Testis (tissue), 2 donors: ENCODE data around the gene TRIM29.

ENCODE experiments used
- CTCF ChIP-seq, 3 experiments: fragments of 450-650 bp in 2 of 3; fragments of 200-600 bp in 1 of 3; sonication (generic) in 1 of 3; IDR thresholded peaks; one replicate each; pipeline ENCODE4 v1.5.1; 2016 to 2019; ENCODE audit warnings: antibody characterized with exemption in 3 of 3, mild to moderate bottlenecking in 2 of 3, moderate library complexity in 1 of 3
- POLR2A ChIP-seq: fragments of 450-650 bp; IDR thresholded peaks from one replicate; pipeline ENCODE4 v1.6.1; 2017; ENCODE audit warnings: antibody characterized with exemption, mild to moderate bottlenecking, moderate library complexity

DNA sequence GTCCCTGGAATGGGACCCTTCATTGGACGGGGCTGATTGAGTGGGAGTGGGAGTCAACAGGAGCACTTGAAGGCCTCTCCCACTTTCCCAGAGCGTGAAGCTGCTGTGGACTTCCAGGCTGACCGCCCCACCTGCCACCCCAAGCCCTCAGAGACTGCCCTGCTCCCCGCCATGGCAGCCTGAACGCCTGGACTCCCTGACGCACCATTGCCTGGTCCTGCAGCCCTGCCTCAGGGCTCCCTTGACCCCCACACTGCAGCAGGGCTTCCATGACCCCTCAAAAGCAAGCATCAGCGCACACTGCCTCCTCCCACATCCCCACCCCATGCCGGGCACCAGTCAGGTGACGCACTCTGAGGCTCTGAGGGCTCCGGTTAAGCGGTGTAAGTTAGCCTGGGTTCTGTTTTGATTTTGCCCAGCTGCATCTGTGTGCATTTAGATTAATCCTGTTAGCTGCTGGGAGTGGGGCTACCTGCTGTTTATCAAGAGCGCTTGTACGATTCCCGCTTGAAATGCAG, 39.4 kb downstream of the TRIM29 start:
- no peak for TF ChIP-seq CTCF (IDR thresholded peaks at IDR 0.05)
- no peak for TF ChIP-seq POLR2A
